BLaER1 (cell line): ENCODE data around the gene SGCA.

Experiments
- H3K27ac ChIP-seq: shearing (Covaris generic); formaldehyde crosslinking; 2 replicates; pipeline ENCODE4 v1.8.1; 2022
- H3K27me3 ChIP-seq: shearing (Covaris generic); formaldehyde crosslinking; 2 replicates; pipeline ENCODE4 v1.8.1; 2022
- H3K36me3 ChIP-seq: shearing (Covaris generic); formaldehyde crosslinking; 2 replicates; pipeline ENCODE4 v1.8.1; 2022
- H3K4me1 ChIP-seq: shearing (Covaris generic); formaldehyde crosslinking; 2 replicates; pipeline ENCODE4 v1.8.1; 2022
- H3K4me2 ChIP-seq: shearing (Covaris generic); formaldehyde crosslinking; 2 replicates; pipeline ENCODE4 v1.8.1; 2022
- H3K4me3 ChIP-seq: shearing (Covaris generic); formaldehyde crosslinking; 2 replicates; pipeline ENCODE4 v1.8.1; 2022
- H3K9ac ChIP-seq: shearing (Covaris generic); formaldehyde crosslinking; 2 replicates; pipeline ENCODE4 v1.8.1; 2022
- H3K9me3 ChIP-seq: shearing (Covaris generic); formaldehyde crosslinking; 2 replicates; pipeline ENCODE4 v1.8.1; 2022
- H4K20me1 ChIP-seq: shearing (Covaris generic); formaldehyde crosslinking; 2 replicates; pipeline ENCODE4 v1.8.1; 2022
- Cebpa-rat ChIP-seq: shearing (Covaris generic); IDR thresholded peaks from 2 replicates; pipeline ENCODE4 v1.8.1; 2022

SGCA gene

DNA sequence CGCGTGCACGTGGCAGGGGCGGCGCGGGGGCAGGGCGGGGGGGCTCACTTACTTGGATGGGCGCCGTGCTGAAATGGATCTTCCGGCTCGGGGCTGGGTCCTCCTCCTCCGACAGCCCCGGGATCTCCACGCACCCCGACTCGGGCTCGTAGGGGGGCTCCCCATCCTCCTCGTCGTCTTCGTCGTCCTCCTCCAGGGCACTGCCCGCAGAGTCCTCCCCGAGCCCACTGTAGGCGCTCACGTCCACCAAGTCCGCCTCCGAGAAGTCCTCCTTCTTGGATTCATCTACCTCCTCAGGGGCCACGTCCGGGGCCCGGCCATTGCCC is 16.8 kb upstream of the SGCA start:
- peaks cover 25% of the 10 kb centered on the region for H3K36me3 ChIP-seq
- no peaks in the 10 kb centered on the region for H3K9me3 ChIP-seq
- peak overlapping the region; percentile 100 for H3K4me2 ChIP-seq
- H3K27me3 ChIP-seq: no peaks in the 10 kb centered on the region
- H3K4me3 ChIP-seq: peak overlapping the region; percentile 98
- peak overlapping the region; percentile 98 for H3K27ac ChIP-seq
- TF ChIP-seq Cebpa-rat: no peak
- H3K9ac ChIP-seq: peak overlapping the region; percentile 98
- peaks cover 47% of the 10 kb centered on the region for H4K20me1 ChIP-seq
- H3K4me1 ChIP-seq: peaks cover 58% of the 10 kb centered on the region

DNA sequence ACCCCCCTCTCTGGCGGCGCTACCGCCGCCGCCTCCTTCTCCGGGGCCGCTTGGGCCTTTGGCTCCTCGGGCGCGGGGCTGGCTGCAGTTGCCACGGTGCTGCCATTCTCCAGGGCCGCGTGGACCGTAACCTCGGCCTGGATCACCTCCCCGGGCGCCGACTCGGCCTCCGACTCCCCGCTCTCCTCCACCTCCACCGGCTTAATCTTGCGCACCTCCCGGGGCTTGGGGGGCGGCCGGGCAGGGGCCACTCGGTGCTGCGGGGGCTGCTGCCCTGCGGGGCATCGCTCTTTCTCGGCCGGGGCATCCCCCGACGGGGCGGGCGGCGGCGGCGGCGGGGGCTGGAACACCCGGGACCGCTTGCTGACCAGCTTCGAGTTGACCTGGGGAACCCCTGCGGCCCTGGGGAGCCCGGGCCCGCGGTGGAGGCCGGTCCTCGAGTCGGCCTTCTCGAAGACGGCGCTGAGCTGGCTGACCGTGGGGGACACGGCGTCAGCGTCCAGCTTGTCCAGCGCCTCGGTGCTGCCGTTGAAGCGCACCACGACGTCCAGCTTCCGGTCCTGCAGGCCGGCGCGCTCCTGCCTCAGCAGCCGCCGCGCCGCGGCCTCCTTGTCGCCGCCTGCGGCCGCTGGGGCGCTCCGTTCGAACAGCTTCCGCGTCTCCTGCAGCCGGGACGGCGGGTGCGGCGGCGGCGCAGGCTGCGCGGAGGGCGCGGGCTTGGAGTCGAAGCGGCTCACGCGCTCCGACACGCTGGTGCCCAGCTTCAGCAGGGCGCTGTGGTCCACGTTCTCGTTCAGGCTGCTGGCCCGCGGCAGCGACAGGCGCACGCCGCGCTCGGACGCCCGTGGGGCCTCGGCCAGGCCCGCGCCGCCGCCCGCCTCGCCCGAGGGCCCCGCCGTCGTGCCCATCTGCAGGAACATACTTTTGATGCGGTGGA is 16.1 kb upstream of the SGCA start:
- Histone ChIP-seq H3K9me3 (no peaks in the 10 kb centered on the region), H4K20me1 (peaks cover 41% of the 10 kb centered on the region), H3K4me2 (peak overlapping the region; percentile 100), H3K27me3 (no peaks in the 10 kb centered on the region), H3K36me3 (peaks cover 19% of the 10 kb centered on the region), H3K27ac (peak overlapping the region; percentile 98), H3K4me1 (peaks cover 58% of the 10 kb centered on the region), H3K9ac (peak overlapping the region; percentile 98), H3K4me3 (peak overlapping the region; percentile 98)
- TF ChIP-seq Cebpa-rat: no peak

DNA sequence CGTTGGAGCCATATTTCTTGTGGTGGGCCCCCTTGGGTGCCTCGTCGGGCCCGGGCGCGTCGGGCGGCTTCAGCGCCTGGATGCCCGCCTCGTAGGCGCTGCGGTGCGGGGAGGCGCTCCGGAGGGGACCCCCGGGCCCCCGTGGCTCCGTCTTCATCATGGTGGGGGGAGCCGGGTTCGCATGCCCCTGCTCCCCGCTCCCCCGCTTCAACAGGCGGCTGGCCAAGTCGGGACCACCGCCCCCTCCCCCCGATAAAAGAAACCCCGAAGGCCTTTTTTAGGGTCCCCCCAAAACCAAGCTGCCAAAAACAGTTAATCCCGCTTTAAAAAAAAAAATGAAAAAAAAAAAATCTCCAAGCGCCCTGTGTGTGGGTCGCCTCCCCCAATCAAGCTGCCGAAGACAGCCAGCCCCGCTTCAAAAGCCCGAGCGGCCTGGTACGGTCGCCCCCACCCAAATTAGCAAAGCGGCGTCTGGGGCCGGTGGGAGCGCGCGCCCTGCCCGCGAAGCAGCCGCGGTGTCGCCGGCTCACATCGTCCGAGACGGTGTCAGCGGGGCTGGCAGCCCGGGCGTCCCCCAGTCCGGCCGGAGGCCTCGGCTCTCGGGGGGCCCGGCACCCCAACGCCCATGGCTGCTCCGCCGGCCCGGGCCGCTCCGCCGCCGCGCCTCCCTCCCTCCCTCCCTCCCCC is 15.3 kb upstream of the SGCA start, which contains the start of gene PPP1R9B:
Gene PPP1R9B (minus strand): TSS at position 324 of the 687 bp plus-strand sequence. CDS start 164 bp downstream, at position 160.
- no peaks in the 10 kb centered on the region for H3K27me3 ChIP-seq
- H3K27ac ChIP-seq: peak within 1 kb of the TSS; percentile 98
- H3K9ac ChIP-seq: peak within 1 kb of the TSS; percentile 98
- peak within 1 kb of the TSS; percentile 98 for H3K4me3 ChIP-seq
- H3K36me3 ChIP-seq: peaks cover 11% of the 10 kb centered on the region; the same call in 1 of the 2 replicates
- no peaks in the 10 kb centered on the region for H3K9me3 ChIP-seq
- no peak for TF ChIP-seq Cebpa-rat
- H3K4me2 ChIP-seq: peak within 1 kb of the TSS; percentile 100
- peaks cover 33% of the 10 kb centered on the region for H4K20me1 ChIP-seq
- H3K4me1 ChIP-seq: peaks cover 58% of the 10 kb centered on the region

DNA sequence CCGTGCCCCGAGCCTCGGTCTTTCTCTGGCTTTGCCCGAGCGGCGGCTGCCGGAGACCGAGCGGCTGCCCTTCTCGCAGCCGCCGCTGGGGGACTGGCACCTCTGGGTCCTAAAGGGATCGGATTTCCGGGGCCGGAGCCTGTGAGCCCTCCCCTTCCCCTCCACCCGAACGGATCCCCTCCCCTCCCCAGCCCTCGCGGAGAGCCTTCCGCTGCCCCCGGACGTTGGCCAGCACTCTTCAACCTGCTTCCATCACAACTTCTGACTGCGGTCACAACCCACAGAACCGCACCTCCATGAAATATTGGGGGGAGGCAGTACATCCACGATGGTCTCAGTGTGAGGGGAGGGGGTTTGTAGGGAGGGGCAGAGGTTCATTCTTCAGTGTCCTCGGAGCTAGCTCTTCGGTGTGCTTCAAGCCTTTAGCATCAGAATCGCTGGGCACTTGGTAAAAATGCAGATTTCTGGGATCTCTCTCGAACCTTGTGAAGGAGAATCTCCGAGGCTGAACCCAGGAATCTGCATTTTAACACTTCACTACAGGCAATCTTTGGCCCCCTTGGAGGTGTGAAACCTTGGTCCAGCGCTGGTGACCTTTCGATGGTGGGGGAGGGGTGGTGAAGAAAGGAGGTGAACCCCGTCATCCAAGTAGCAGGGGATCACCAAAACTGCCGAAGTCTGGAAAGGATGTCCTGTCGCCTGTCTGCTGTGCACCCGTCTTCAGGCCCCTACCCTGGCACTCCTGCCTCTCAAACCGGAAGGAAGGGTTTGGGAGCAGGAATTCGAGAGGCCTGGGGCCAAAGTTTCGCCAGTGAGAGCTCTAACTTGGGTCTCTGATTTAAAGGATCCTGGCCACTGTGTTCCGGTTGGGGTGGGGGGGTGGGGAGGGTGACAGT is 14.5 kb upstream of the SGCA start:
- H3K9me3 ChIP-seq: no peaks in the 10 kb centered on the region
- peak overlapping the region; percentile 97 for H3K4me2 ChIP-seq
- H3K4me1 ChIP-seq: peaks cover 54% of the 10 kb centered on the region
- 0 out of 2 replicates have a peak, but pooled peaks cover 4% of the 10 kb centered on the region for H3K36me3 ChIP-seq
- peak overlapping the region; percentile 98 for H3K4me3 ChIP-seq
- peak overlapping the region; percentile 98 for H3K9ac ChIP-seq
- TF ChIP-seq Cebpa-rat: no peak
- H3K27ac ChIP-seq: peak overlapping the region; percentile 98
- H4K20me1 ChIP-seq: peaks cover 25% of the 10 kb centered on the region
- no peaks in the 10 kb centered on the region for H3K27me3 ChIP-seq

DNA sequence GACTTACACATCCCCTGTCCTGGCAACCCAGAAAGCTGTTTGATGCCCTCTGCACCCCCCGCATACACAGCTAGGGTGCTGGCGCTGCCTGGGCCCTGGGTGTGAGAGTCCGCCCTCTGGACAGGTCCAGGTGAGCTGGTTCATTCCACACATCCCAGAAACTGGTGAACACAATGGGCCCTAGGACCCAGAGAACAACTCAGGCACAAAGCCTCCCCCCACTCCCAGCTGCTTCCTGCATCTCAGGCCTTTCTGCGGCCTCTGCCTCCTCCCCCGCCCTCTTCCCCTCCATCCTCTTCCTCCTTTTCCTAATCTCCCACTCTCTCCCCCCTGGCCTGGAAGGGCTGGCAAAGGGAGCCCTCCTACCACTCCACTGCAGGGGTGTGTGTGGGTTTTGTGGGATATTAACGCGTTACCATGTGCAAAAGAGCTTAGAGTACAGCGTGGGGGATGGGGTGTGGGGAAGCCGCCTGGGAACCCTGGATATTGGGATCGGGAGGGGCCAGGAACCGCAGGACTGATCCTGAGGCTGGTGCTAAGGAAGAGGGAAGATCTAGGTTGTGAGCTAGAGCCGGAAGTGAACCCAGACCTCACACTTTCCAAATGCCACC is 13.8 kb upstream of the SGCA start:
- no peaks in the 10 kb centered on the region for H3K27me3 ChIP-seq
- no peak for TF ChIP-seq Cebpa-rat
- H3K4me2 ChIP-seq: peak overlapping the region; percentile 97
- H3K27ac ChIP-seq: peak overlapping the region; percentile 88
- H4K20me1 ChIP-seq: peaks cover 17% of the 10 kb centered on the region
- peak overlapping the region; percentile 98 for H3K4me3 ChIP-seq
- H3K9ac ChIP-seq: peak overlapping the region; percentile 73
- H3K9me3 ChIP-seq: no peaks in the 10 kb centered on the region
- H3K36me3 ChIP-seq: no peaks in the 10 kb centered on the region
- H3K4me1 ChIP-seq: peaks cover 47% of the 10 kb centered on the region

DNA sequence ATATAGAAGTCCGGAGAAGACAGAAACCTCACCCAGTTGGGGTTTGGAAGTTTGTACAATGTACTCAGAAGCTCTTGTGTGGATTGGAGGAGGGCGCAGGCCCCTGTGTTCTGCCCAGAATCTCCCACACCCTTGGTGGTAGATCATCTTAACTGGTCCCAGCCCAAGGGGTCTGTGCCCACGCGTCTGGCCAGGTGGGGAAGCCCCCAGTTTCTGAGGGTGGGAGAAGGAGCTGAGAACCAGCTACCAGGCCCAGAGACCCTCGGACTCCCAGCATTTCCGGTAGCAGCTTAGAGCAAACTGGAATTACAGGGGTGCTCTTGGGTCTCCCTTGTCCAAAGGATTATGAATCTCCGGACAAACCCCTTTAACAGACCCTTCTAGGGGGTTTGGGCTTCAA is 13.1 kb upstream of the SGCA start:
- peaks cover 40% of the 10 kb centered on the region for H3K4me1 ChIP-seq
- H4K20me1 ChIP-seq: peaks cover 10% of the 10 kb centered on the region
- no peak for TF ChIP-seq Cebpa-rat
- no peaks in the 10 kb centered on the region for H3K27me3 ChIP-seq
- H3K36me3 ChIP-seq: no peaks in the 10 kb centered on the region
- H3K27ac ChIP-seq: peak overlapping the region; percentile 88
- 0 out of 2 replicates have a peak overlapping the region, but pooled peaks have one; percentile 98 for H3K4me3 ChIP-seq
- no peaks in the 10 kb centered on the region for H3K9me3 ChIP-seq
- peak overlapping the region; percentile 97 for H3K4me2 ChIP-seq
- peak overlapping the region; percentile 20; the same call in 1 of the 2 replicates for H3K9ac ChIP-seq

DNA sequence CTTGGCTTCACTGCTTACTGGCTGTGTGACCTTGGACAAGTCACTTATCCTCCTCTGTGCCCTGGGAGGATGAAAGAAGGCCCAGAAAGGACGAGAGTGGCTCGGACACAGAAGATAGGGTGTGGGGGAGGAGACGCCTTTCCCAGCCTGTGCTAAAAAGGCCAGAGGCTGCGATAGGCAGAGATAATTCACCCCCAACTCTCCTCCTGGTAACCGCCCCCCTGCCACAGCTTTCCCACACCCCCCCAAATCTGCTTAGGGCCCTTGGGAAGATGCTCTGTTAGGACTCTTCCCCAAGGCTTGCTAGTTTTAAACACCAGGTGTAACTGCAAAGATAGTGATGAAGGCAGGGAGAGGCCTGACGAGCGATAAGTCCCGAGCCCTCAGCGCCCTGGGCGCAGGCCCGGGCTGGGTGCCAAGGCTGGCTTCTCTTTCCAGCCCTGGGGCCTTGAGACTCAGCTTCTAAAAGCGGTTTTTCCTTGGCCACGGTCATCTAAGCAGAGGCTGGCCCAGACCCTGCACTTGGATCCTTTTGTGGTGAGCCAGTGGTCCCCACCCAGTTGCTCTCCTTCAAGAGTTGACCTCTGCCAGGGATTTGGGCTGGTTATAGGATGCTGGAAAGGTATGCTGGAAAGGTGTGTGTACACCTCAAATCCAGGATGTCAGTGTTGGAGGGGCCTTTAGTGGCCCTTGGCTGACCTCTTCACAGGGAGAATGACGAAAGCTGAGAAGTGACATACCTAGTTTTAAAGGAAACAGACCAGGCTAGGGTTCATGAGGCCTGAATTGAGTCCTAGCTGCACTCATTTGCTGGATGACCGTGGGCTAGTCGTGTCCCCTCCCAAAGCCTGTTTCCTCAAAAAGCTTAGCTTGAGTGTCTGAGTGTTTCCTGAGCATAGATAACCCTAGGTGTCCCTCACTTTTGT is 11.9 kb upstream of the SGCA start:
- Histone ChIP-seq H3K27ac (peak overlapping the region; percentile 51; the same call in 1 of the 2 replicates), H4K20me1 (no peaks in the 10 kb centered on the region), H3K9ac (peak overlapping the region; percentile 15; the same call in 1 of the 2 replicates), H3K27me3 (no peaks in the 10 kb centered on the region), H3K4me3 (no peak overlapping the region), H3K4me1 (peaks cover 40% of the 10 kb centered on the region), H3K36me3 (no peaks in the 10 kb centered on the region), H3K9me3 (no peaks in the 10 kb centered on the region), H3K4me2 (peak overlapping the region; percentile 64)
- no peak for TF ChIP-seq Cebpa-rat

DNA sequence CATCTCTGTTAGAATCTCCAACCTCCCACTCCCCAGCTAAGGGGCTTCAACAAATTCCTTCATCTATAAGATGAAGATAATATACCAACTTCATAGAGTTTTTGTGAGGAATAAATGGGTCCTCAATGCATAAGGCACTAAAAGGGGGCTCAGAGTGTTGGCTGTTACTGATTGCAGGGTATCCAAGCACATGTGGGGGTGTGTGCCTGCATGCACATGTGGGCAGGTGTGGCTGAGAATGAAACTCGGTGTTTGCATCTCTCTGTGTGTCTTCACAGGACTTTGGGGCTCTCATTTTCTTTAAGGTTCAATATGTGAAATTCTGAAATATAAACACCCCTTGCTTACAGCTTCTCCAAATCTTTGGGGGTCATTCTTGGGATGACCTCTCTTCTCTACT is 11.2 kb upstream of the SGCA start:
- no peaks in the 10 kb centered on the region for H3K9me3 ChIP-seq
- H3K36me3 ChIP-seq: no peaks in the 10 kb centered on the region
- no peak for TF ChIP-seq Cebpa-rat
- H3K9ac ChIP-seq: peak overlapping the region; percentile 53; the same call in 1 of the 2 replicates
- peak overlapping the region; percentile 64 for H3K4me2 ChIP-seq
- H3K4me3 ChIP-seq: no peak overlapping the region
- no peaks in the 10 kb centered on the region for H4K20me1 ChIP-seq
- peak overlapping the region; percentile 37; the same call in 1 of the 2 replicates for H3K27ac ChIP-seq
- peaks cover 40% of the 10 kb centered on the region for H3K4me1 ChIP-seq
- no peaks in the 10 kb centered on the region for H3K27me3 ChIP-seq
